K562 (cell line): ENCODE measurements around the gene ABITRAM.

Source experiments
- DACH1 ChIP-seq: fragments of 450-650 bp; IDR thresholded peaks from 2 replicates; pipeline ENCODE4 v1.6.1; 2018; ENCODE audit not compliant: partially characterized antibody
- GABPA ChIP-seq: fragments of 200-800 bp; sonication (Bioruptor generic); conservative IDR thresholded peaks from 2 replicates; pipeline ENCODE4 v1.6.1; 2016; ENCODE audit warnings: low read depth, missing genetic modification characterization, missing compliant biosample characterization
- HDAC2 ChIP-seq: fragments of 450-650 bp; IDR thresholded peaks from 2 replicates; pipeline ENCODE4 v1.6.1; 2016; ENCODE audit warnings: mild to moderate bottlenecking
- PHF8 ChIP-seq: fragments of 200-600 bp; sonication (generic); IDR thresholded peaks from 2 replicates; pipeline ENCODE4 v1.6.1; 2012; ENCODE audit warnings: mixed run types, mild to moderate bottlenecking, inconsistent platforms, low read length, moderate library complexity, borderline replicate concordance
- TAF7 ChIP-seq: fragments of 450-650 bp; IDR thresholded peaks from 2 replicates; pipeline ENCODE4 v1.6.1; 2016; ENCODE audit warnings: missing genetic modification characterization, missing compliant biosample characterization
- ZFX ChIP-seq: sonication (generic); formaldehyde crosslinking; IDR thresholded peaks from 2 replicates; pipeline ENCODE4 v1.8.0; 2022; ENCODE audit warnings: mild to moderate bottlenecking, missing genetic modification reagents, moderate library complexity
- ZNF134 ChIP-seq: fragments of 250-450 bp; sonication (Bioruptor Pico); conservative IDR thresholded peaks from 2 replicates; pipeline ENCODE4 v1.4.0; 2020
- ZNF57 ChIP-seq: fragments of 450-650 bp; formaldehyde crosslinking; IDR thresholded peaks from 2 replicates; pipeline ENCODE4 v1.4.0; 2020; ENCODE audit warnings: mild to moderate bottlenecking, moderate library complexity
- ZNF589 ChIP-seq: fragments of 200-800 bp; sonication (Bioruptor generic); IDR thresholded peaks from 2 replicates; pipeline ENCODE4 v1.6.1; 2016; ENCODE audit warnings: low read depth, missing genetic modification characterization, missing compliant biosample characterization

- TF ChIP-seq ZNF589: no peak
- no peak for TF ChIP-seq HDAC2
- TF ChIP-seq PHF8: no peak
- TF ChIP-seq TAF7: no peak
- TF ChIP-seq ZNF134 (CRISPR knock-in tag): no peak
- TF ChIP-seq DACH1: no peak
- TF ChIP-seq ZFX (CRISPR knock-in tag): no peak
- TF ChIP-seq GABPA (tag): no peak
- TF ChIP-seq ZNF57 (CRISPR knock-in tag): no peak
These were observed 22.4 kb downstream of the ABITRAM start for GRCh38 chr9:108956631-108957026.
